Natural killer cell (primary cell): ENCODE results near the gene SGCE. TPM values are rescaled to one million over a fixed set of nuclear protein-coding genes. Genes with fewer than 3 reads are reported as not detected.

Experiments
- ATAC-seq, 3 donors: fragments of 150-1000 bp in 2 of 3; fragments of 200-7000 bp in 1 of 3; cut with Tn5 transposase; 1 replicate in 1 of 3; 2 replicates in 2 of 3; pipeline ENCODE4 v1.10.0; 2021; ENCODE audit warnings: mild to moderate bottlenecking in 2 of 3, moderate library complexity in 2 of 3
- DNase-seq, 2 donors: peaks; one replicate each; pipeline versions ENCODE4 v3.0.0 to v3.0.0-alpha.2; 2013 to 2021; ENCODE audit warnings: mixed read lengths in 1 of 2
- H3K27ac ChIP-seq: one replicate; pipeline ENCODE4 v1.5.1; 2013; ENCODE audit warnings: mild to moderate bottlenecking, low read length
- H3K27me3 ChIP-seq: one replicate; pipeline ENCODE4 v1.6.1; 2013; ENCODE audit warnings: low read length; ENCODE audit not compliant: control insufficient read depth, insufficient read depth
- H3K36me3 ChIP-seq: one replicate; pipeline ENCODE4 v1.6.1; 2013; ENCODE audit warnings: low read length; ENCODE audit not compliant: control insufficient read depth, insufficient read depth
- H3K4me1 ChIP-seq: one replicate; pipeline ENCODE4 v1.6.1; 2013; ENCODE audit warnings: low read length; ENCODE audit not compliant: control insufficient read depth, insufficient read depth
- H3K4me3 ChIP-seq: one replicate; pipeline ENCODE4 v1.5.1; 2013; ENCODE audit warnings: low read length
- H3K9me3 ChIP-seq: one replicate; pipeline ENCODE4 v1.6.1; 2013; ENCODE audit warnings: low read length; ENCODE audit not compliant: control insufficient read depth, insufficient read depth
- H3K27ac Mint-ChIP-seq, 2 donors: one replicate each; pipeline ENCODE4 v1.8.0; 2022; ENCODE audit warnings: mild to moderate bottlenecking in 2 of 2, mixed read lengths in 2 of 2, moderate library complexity in 1 of 2
- H3K27me3 Mint-ChIP-seq, 2 donors: one replicate each; pipeline ENCODE4 v1.8.0; 2022; ENCODE audit warnings: low read depth in 2 of 2, mixed read lengths in 2 of 2
- H3K36me3 Mint-ChIP-seq: one replicate; pipeline ENCODE4 v1.8.0; 2022; ENCODE audit warnings: mixed read lengths
- H3K4me1 Mint-ChIP-seq, 2 donors: one replicate each; pipeline ENCODE4 v1.8.0; 2022; ENCODE audit warnings: mixed read lengths in 2 of 2
- H3K4me3 Mint-ChIP-seq: one replicate; pipeline ENCODE4 v1.8.0; 2022; ENCODE audit warnings: mild to moderate bottlenecking, moderate library complexity, mixed read lengths
- H3K9me3 Mint-ChIP-seq, 2 donors: one replicate each; pipeline ENCODE4 v1.8.0; 2022; ENCODE audit warnings: mixed read lengths in 2 of 2
- CTCF ChIP-seq: fragments of 200-600 bp; IDR thresholded peaks from one replicate; pipeline ENCODE4 v1.8.0; 2022; ENCODE audit warnings: antibody characterized with exemption
- WGBS: methylation state at CpG from one replicate; pipeline ENCODE4 v1.1.7; 2013; ENCODE audit warnings: missing lambda C conversion rate; ENCODE audit not compliant: insufficient coverage; 5-methylcytosine and 5-hydroxymethylcytosine counted together
- intact Hi-C: fragments of 100-400 bp; cut with micrococcal nuclease; formaldehyde crosslinking; loops from one replicate; pipeline ENCODE4 v1.14.2; 2022
- total RNA-seq, 4 donors: library from RNA; stranded (reverse); fragments of 120-200 nt in 1 of 4; gene quantifications; one replicate each; pipeline versions ENCODE4 v1.2.3 to v1.2.4, GENCODE V29; 2013 to 2022

The SGCE gene
- total RNA-seq, 3 donors from 2014 or later (not counting 1 experiment from before 2014, with no cell fraction given) = 0.20 to 0.65 (median 0.28) TPM

GRCh38 chr7:94675356-94675755 is 19.4 kb upstream of the SGCE start:
- no peak overlapping the region for H3K4me3 Mint-ChIP-seq
- Histone ChIP-seq H3K27me3 (no peaks in the 10 kb centered on the region), H3K27ac (no peak overlapping the region), H3K9me3 (no peaks in the 10 kb centered on the region), H3K4me3 (no peak overlapping the region), H3K36me3 (no peaks in the 10 kb centered on the region), H3K4me1 (no peaks in the 10 kb centered on the region)
- intact Hi-C loops = no loop called here
- H3K4me1 Mint-ChIP-seq = no peaks in the 10 kb centered on the region
- no peaks in the 10 kb centered on the region for H3K36me3 Mint-ChIP-seq
- H3K9me3 Mint-ChIP-seq = no peaks in the 10 kb centered on the region
- 94% methylated on average over 7 of the region's 8 CpGs for WGBS
- DNase-seq (no peak), ATAC-seq (no peak)
- H3K27ac Mint-ChIP-seq = no peak overlapping the region
- no peak for TF ChIP-seq CTCF
- H3K27me3 Mint-ChIP-seq = peaks cover 9 to 11% of the 10 kb centered on the region in 2 donors

GRCh38 chr7:94671444-94672235 is 15.7 kb upstream of the SGCE start:
- no peaks in the 10 kb centered on the region for H3K4me1 Mint-ChIP-seq
- no peak for TF ChIP-seq CTCF

GRCh38 chr7:94669773-94670495 is 14.0 kb upstream of the SGCE start:
- H3K27me3 ChIP-seq = no peaks in the 10 kb centered on the region
- no peak for TF ChIP-seq CTCF
- H3K9me3 ChIP-seq = no peaks in the 10 kb centered on the region
- intact Hi-C loops = no loop called here
- ATAC-seq (no peak), DNase-seq (no peak)
- Mint-ChIP-seq H3K36me3 (no peaks in the 10 kb centered on the region), H3K4me3 (no peak overlapping the region), H3K9me3 (peaks cover 0 to 2% of the 10 kb centered on the region in 2 donors), H3K27me3 (peaks cover 4 to 19% of the 10 kb centered on the region in 2 donors), H3K27ac (no peak overlapping the region), H3K4me1 (no peaks in the 10 kb centered on the region)
- no peaks in the 10 kb centered on the region for H3K36me3 ChIP-seq
- WGBS = no CpG with 5 or more reads among the region's 1 CpG
- no peak overlapping the region for H3K27ac ChIP-seq
- H3K4me3 ChIP-seq = no peak overlapping the region
- H3K4me1 ChIP-seq = no peaks in the 10 kb centered on the region

More at GRCh38 chr7:94671444-94672235, 15.7 kb upstream of the SGCE start:
- DNase-seq (no peak), ATAC-seq (no peak)
- no peaks in the 10 kb centered on the region for H3K4me1 ChIP-seq
- Mint-ChIP-seq H3K9me3 (peaks cover 0 to 2% of the 10 kb centered on the region in 2 donors), H3K4me3 (no peak overlapping the region), H3K27me3 (peaks cover 7 to 19% of the 10 kb centered on the region in 2 donors), H3K36me3 (no peaks in the 10 kb centered on the region), H3K27ac (no peak overlapping the region)
- H3K27ac ChIP-seq = no peak overlapping the region
- intact Hi-C loops = no loop called here
- H3K9me3 ChIP-seq = no peaks in the 10 kb centered on the region
- H3K36me3 ChIP-seq = no peaks in the 10 kb centered on the region
- no peaks in the 10 kb centered on the region for H3K27me3 ChIP-seq
- WGBS = 75% methylated on average over 4 of the region's 4 CpGs
- H3K4me3 ChIP-seq = no peak overlapping the region
